A549 treated with CpdA at 1 μM for 4 hours (cell line): ENCODE measurements around the gene DROSHA. TPM values are rescaled to one million over a fixed set of nuclear protein-coding genes. Genes with fewer than 3 reads are reported as not detected.

Source experiments
- total RNA-seq: library from RNA; stranded (reverse); fragments of 200-300 nt; extraction: Qiagen RNA extraction; gene quantifications from 5 replicates; pipeline ENCODE4 v1.2.3, GENCODE V29; 2022; ENCODE audit warnings: low read depth

The DROSHA gene, protein sequence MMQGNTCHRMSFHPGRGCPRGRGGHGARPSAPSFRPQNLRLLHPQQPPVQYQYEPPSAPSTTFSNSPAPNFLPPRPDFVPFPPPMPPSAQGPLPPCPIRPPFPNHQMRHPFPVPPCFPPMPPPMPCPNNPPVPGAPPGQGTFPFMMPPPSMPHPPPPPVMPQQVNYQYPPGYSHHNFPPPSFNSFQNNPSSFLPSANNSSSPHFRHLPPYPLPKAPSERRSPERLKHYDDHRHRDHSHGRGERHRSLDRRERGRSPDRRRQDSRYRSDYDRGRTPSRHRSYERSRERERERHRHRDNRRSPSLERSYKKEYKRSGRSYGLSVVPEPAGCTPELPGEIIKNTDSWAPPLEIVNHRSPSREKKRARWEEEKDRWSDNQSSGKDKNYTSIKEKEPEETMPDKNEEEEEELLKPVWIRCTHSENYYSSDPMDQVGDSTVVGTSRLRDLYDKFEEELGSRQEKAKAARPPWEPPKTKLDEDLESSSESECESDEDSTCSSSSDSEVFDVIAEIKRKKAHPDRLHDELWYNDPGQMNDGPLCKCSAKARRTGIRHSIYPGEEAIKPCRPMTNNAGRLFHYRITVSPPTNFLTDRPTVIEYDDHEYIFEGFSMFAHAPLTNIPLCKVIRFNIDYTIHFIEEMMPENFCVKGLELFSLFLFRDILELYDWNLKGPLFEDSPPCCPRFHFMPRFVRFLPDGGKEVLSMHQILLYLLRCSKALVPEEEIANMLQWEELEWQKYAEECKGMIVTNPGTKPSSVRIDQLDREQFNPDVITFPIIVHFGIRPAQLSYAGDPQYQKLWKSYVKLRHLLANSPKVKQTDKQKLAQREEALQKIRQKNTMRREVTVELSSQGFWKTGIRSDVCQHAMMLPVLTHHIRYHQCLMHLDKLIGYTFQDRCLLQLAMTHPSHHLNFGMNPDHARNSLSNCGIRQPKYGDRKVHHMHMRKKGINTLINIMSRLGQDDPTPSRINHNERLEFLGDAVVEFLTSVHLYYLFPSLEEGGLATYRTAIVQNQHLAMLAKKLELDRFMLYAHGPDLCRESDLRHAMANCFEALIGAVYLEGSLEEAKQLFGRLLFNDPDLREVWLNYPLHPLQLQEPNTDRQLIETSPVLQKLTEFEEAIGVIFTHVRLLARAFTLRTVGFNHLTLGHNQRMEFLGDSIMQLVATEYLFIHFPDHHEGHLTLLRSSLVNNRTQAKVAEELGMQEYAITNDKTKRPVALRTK (N-terminal part only)
- 40.8 to 44.2 TPM (median 42.7 TPM) in 5 replicates for total RNA-seq

GRCh38 chr5:31531888-31532547, at the start of gene DROSHA, which contains the start of gene C5orf22:
DROSHA (minus strand) TSS chr5:31532093; CDS start chr5:31529059, 3,034 bp downstream.
C5orf22 (plus strand) TSS chr5:31532301; CDS start chr5:31532393, 92 bp downstream.

Other genes starting within 250 kb of the DROSHA start
- 11.0 to 14.7 TPM (median 12.3 TPM) in 5 replicates for gene C5orf22, start 208 bp upstream of the DROSHA start, total RNA-seq
- gene PDZD2, start 107.0 kb upstream of the DROSHA start, total RNA-seq = 0.03 to 0.09 TPM (median 0.07 TPM) in 5 replicates